K562 treated with DMSO at 1 percent for 12 hours (cell line): Measurements from ENCODE around the gene ZC3H15. TPM values are rescaled to one million over a fixed set of nuclear protein-coding genes. Genes with fewer than 3 reads are reported as not detected.

ENCODE experiments used
- total RNA-seq: library from RNA; unstranded; fragments of 300-600 nt; gene quantifications from 2 replicates; pipeline ENCODE4 v1.2.3, GENCODE V29; 2022; ENCODE audit not compliant: insufficient read depth

The ZC3H15 gene
- total RNA-seq = 54.7 and 65.6 TPM in 2 replicates

GRCh38 chr2:186485871-186486650, at the start of gene ZC3H15:
TSS of gene ZC3H15 (plus strand) at chr2:186486260. CDS start at chr2:186486383, 123 bp downstream.

Other genes starting within 250 kb of the ZC3H15 start
- 4.4 and 24.9 TPM in 2 replicates for gene ITGAV, start 103.8 kb downstream of the ZC3H15 start, total RNA-seq
- 0.38 TPM in 1 of 2 replicates, not detected in the other for gene FAM171B, start 207.8 kb downstream of the ZC3H15 start, total RNA-seq